PC-3 (cell line): ENCODE results near the gene TRIM44.

ENCODE experiments used
- EZH2 ChIP-seq: fragments of 300-600 bp; sonication (generic); IDR thresholded peaks from one replicate; pipeline ENCODE4 v1.6.1; 2017; ENCODE audit warnings: antibody characterized with exemption, mild to moderate bottlenecking, low read length; ENCODE audit not compliant: unreplicated experiment
- EZH2phosphoT487 ChIP-seq: fragments of 300-600 bp; sonication (generic); IDR thresholded peaks from 2 replicates; pipeline ENCODE4 v1.6.1; 2018; ENCODE audit warnings: mild to moderate bottlenecking, antibody characterized with exemption, low read length, borderline replicate concordance
- TF ChIP-seq, protein P1 (sequence below): fragments of 300-600 bp; sonication (generic); conservative IDR thresholded peaks from 2 replicates; pipeline ENCODE4 v1.5.1; 2017; ENCODE audit warnings: antibody characterized with exemption, low read depth, mild to moderate bottlenecking, low read length

DNA sequence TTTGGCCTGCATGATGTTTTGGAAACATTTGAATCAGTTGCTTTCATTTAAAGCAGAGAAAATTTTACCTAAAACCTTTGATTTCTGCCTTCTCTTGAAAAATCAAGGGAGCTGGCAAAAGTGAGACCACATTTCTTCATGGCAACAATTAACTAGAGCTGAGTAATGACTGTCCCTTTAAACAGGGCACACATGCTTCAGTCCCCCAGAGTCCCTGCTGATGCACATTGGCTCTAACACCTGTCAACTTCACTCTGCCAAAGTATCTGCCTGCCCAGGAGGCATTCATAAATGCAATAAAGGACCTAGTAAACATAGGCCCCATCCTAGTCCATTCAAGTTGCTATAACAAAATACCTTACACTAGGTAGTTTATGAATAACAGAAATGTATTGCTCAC lies 194.2 kb downstream of the TRIM44 start:
- TF ChIP-seq, protein P1, sequence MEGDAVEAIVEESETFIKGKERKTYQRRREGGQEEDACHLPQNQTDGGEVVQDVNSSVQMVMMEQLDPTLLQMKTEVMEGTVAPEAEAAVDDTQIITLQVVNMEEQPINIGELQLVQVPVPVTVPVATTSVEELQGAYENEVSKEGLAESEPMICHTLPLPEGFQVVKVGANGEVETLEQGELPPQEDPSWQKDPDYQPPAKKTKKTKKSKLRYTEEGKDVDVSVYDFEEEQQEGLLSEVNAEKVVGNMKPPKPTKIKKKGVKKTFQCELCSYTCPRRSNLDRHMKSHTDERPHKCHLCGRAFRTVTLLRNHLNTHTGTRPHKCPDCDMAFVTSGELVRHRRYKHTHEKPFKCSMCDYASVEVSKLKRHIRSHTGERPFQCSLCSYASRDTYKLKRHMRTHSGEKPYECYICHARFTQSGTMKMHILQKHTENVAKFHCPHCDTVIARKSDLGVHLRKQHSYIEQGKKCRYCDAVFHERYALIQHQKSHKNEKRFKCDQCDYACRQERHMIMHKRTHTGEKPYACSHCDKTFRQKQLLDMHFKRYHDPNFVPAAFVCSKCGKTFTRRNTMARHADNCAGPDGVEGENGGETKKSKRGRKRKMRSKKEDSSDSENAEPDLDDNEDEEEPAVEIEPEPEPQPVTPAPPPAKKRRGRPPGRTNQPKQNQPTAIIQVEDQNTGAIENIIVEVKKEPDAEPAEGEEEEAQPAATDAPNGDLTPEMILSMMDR, result no peak
- TF ChIP-seq EZH2, result no peak
- no peak for TF ChIP-seq EZH2phosphoT487
